GM12872 (cell line): ENCODE results near the gene POU2F1.

Experiments
- TF ChIP-seq, protein P1 (sequence below): IDR thresholded peaks from 3 replicates; pipeline ENCODE4 v1.5.1; 2011; ENCODE audit warnings: low read depth, mild to moderate bottlenecking, low read length, moderate library complexity; ENCODE audit not compliant: insufficient read depth

The POU2F1 gene

DNA sequence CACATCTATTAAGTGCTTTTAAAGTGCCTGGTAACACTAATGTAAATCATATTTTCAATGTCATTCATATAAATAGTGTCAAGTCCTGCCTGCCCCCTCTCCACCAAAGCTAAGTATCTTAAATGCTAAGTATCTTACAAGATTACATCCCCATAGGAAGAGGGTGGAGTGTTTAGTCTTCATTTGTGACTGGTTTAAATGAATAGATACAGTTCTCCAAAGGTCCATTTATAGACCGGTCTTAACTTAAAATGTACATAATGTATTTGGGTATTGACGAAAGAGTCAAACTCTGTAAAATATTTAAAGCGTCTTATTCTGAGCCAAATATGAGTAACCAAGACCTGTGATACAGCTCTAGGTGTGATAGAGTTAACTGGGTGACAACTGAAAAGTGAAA lies 60.2 kb downstream of the POU2F1 start:
- TF ChIP-seq, protein P1, sequence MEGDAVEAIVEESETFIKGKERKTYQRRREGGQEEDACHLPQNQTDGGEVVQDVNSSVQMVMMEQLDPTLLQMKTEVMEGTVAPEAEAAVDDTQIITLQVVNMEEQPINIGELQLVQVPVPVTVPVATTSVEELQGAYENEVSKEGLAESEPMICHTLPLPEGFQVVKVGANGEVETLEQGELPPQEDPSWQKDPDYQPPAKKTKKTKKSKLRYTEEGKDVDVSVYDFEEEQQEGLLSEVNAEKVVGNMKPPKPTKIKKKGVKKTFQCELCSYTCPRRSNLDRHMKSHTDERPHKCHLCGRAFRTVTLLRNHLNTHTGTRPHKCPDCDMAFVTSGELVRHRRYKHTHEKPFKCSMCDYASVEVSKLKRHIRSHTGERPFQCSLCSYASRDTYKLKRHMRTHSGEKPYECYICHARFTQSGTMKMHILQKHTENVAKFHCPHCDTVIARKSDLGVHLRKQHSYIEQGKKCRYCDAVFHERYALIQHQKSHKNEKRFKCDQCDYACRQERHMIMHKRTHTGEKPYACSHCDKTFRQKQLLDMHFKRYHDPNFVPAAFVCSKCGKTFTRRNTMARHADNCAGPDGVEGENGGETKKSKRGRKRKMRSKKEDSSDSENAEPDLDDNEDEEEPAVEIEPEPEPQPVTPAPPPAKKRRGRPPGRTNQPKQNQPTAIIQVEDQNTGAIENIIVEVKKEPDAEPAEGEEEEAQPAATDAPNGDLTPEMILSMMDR, result no peak

GRCh38 chr1:167288390-167289074 lies 67.8 kb downstream of the POU2F1 start:
- TF ChIP-seq, protein P1, result no peak

GRCh38 chr1:167289075-167289442 lies 68.4 kb downstream of the POU2F1 start:
- TF ChIP-seq, protein P1, result no peak

- TF ChIP-seq, protein P1, result no peak
These were observed 69.3 kb downstream of the POU2F1 start for GRCh38 chr1:167289966-167290365.

GRCh38 chr1:167291539-167292185 lies 71.0 kb downstream of the POU2F1 start:
- TF ChIP-seq, protein P1, result no peak

GRCh38 chr1:167292216-167292615 lies 71.5 kb downstream of the POU2F1 start:
- TF ChIP-seq, protein P1, result no peak

DNA sequence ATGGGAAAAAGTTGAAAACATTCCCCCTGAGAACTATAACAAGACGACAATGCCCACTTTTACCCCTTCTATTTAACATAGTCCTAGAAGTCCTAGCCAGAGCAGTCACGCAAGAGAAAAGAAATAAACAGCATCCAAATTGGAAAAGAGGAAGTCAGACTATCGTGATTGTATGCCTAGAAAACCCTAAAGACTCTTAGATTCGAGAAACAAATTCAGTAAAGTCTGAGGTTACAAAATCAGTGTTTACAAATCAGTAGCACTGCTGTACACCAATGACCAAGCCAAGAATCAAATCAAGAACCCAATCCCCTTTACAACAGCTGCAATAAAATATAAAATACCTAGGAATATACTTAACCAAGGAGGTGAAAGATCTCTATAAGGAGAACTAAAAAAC lies 72.4 kb downstream of the POU2F1 start:
- TF ChIP-seq, protein P1, result no peak
